HG03521 (cell line): ENCODE data around the gene INPP5A.

Source experiments
- ATAC-seq: cut with Tn5 transposase; IDR thresholded peaks from one replicate; pipeline ENCODE4 v1.9.1; 2021; ENCODE audit warnings: mild to moderate bottlenecking, moderate library complexity; ENCODE audit not compliant: unreplicated experiment

Gene INPP5A

GRCh38 chr10:132654708-132655661 is 117.4 kb downstream of the INPP5A start:
- ATAC-seq, result no peak

GRCh38 chr10:132655735-132656134 is 118.1 kb downstream of the INPP5A start:
- no peak for ATAC-seq

- ATAC-seq, result no peak
These were observed 118.9 kb downstream of the INPP5A start for GRCh38 chr10:132656283-132657126.

GRCh38 chr10:132657127-132657706 is 119.6 kb downstream of the INPP5A start:
- ATAC-seq, result no peak

GRCh38 chr10:132657748-132658147 is 120.2 kb downstream of the INPP5A start:
- ATAC-seq, result no peak

GRCh38 chr10:132658546-132659205 is 121.1 kb downstream of the INPP5A start:
- ATAC-seq, result no peak

GRCh38 chr10:132659206-132660091 is 121.9 kb downstream of the INPP5A start:
- no peak for ATAC-seq

GRCh38 chr10:132660385-132660784 is 122.8 kb downstream of the INPP5A start:
- no peak for ATAC-seq

- ATAC-seq, result no peak
These were observed 124.8 kb downstream of the INPP5A start for GRCh38 chr10:132662186-132662920.

- ATAC-seq, result no peak
These were observed 126.2 kb downstream of the INPP5A start for GRCh38 chr10:132663666-132664365.

- ATAC-seq, result no peak
These were observed 126.8 kb downstream of the INPP5A start for GRCh38 chr10:132664407-132664806.

- ATAC-seq, result no peak
These were observed 127.3 kb downstream of the INPP5A start for GRCh38 chr10:132664883-132665282.

- ATAC-seq, result no peak
These were observed 128.5 kb downstream of the INPP5A start for GRCh38 chr10:132665946-132666704.

- ATAC-seq, result no peak
These were observed 129.2 kb downstream of the INPP5A start for GRCh38 chr10:132666705-132667341.

- ATAC-seq, result no peak
These were observed 129.9 kb downstream of the INPP5A start for GRCh38 chr10:132667342-132668047.

- ATAC-seq, result no peak
These were observed 130.4 kb downstream of the INPP5A start for GRCh38 chr10:132668048-132668394.
